HEK293 (cell line): ENCODE data around the gene RBP4.

Source experiments
- SP2 ChIP-seq: fragments of 450-650 bp; formaldehyde crosslinking; IDR thresholded peaks from 2 replicates; pipeline ENCODE4 v1.5.1; 2016; ENCODE audit warnings: missing biosample characterization, missing genetic modification characterization
- WT1 ChIP-seq: fragments of 450-650 bp; formaldehyde crosslinking; IDR thresholded peaks from 2 replicates; pipeline ENCODE4 v1.5.1; 2016; ENCODE audit warnings: missing biosample characterization, missing genetic modification characterization
- ZNF311 ChIP-seq: fragments of 450-650 bp; formaldehyde crosslinking; IDR thresholded peaks from 2 replicates; pipeline ENCODE4 v1.5.1; 2017; ENCODE audit warnings: missing biosample characterization, missing genetic modification characterization, borderline replicate concordance
- ZNF48 ChIP-seq: fragments of 450-650 bp; formaldehyde crosslinking; IDR thresholded peaks from 2 replicates; pipeline ENCODE4 v1.5.1; 2016; ENCODE audit warnings: missing biosample characterization, missing genetic modification characterization
- ZNF548 ChIP-seq: fragments of 450-650 bp; formaldehyde crosslinking; IDR thresholded peaks from 2 replicates; pipeline ENCODE4 v1.5.1; 2016; ENCODE audit warnings: missing biosample characterization, missing genetic modification characterization
- ZNF658 ChIP-seq: fragments of 450-650 bp; formaldehyde crosslinking; IDR thresholded peaks from 2 replicates; pipeline ENCODE4; 2016; ENCODE audit warnings: missing biosample characterization, missing genetic modification characterization
- ZNF792 ChIP-seq: fragments of 450-650 bp; formaldehyde crosslinking; IDR thresholded peaks from 2 replicates; pipeline ENCODE4 v1.5.1; 2016; ENCODE audit warnings: missing biosample characterization, missing genetic modification characterization
- TF ChIP-seq, protein P1 (sequence below): fragments of 450-650 bp; formaldehyde crosslinking; IDR thresholded peaks from 2 replicates; pipeline ENCODE4 v1.5.1; 2016; ENCODE audit warnings: missing biosample characterization, missing genetic modification characterization

DNA sequence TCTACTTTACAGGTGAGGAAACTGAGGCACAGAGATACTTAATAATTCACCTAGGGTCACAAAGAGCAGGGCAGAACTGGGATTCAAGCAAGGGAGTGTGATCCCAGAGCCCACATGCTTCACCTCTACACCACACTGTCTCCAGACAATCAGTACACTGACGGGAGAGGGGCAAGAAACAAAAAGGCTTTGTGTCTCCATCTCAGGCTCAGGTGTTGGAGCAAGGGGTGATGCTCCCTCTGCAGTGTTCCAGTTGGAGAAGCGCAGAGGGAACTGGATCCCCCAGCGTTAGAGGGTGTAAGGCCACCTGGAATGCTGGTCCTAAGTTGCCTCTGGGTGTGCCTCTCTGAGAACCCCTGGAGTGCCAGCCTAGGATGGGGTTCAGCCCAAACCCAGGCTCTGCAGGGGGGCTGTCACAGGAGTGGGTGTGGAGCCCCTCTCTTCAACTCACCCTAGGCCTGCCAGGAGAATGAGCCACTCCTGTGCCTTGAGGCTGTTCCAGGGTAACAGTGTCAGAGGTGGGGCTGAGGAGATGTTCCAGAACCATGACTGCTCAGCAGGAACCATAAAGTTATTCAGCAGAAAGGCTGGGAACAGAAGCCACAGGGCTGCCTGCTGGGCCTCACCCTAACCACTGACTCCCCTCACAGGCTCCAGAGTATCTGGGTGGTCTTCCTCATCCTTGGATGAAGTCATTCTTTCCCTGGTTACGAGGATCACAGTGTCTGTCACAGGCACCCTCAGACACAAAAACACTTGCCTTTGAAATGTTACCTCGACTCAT lies 5.5 kb downstream of the RBP4 start:
- TF ChIP-seq ZNF548 (tag by site-specific recombination) (no peak), WT1 (tag by site-specific recombination) (no peak), ZNF48 (no peak), SP2 (tag by site-specific recombination) (no peak), ZNF792 (tag by site-specific recombination) (no peak), ZNF311 (tag by site-specific recombination) (no peak), ZNF658 (no peak)
- TF ChIP-seq, protein P1, sequence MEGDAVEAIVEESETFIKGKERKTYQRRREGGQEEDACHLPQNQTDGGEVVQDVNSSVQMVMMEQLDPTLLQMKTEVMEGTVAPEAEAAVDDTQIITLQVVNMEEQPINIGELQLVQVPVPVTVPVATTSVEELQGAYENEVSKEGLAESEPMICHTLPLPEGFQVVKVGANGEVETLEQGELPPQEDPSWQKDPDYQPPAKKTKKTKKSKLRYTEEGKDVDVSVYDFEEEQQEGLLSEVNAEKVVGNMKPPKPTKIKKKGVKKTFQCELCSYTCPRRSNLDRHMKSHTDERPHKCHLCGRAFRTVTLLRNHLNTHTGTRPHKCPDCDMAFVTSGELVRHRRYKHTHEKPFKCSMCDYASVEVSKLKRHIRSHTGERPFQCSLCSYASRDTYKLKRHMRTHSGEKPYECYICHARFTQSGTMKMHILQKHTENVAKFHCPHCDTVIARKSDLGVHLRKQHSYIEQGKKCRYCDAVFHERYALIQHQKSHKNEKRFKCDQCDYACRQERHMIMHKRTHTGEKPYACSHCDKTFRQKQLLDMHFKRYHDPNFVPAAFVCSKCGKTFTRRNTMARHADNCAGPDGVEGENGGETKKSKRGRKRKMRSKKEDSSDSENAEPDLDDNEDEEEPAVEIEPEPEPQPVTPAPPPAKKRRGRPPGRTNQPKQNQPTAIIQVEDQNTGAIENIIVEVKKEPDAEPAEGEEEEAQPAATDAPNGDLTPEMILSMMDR (tag by site-specific recombination) = no peak
